HEK293 (cell line): ENCODE results near the gene DUSP19.

Experiments
- EGR2 ChIP-seq: fragments of 450-650 bp; formaldehyde crosslinking; IDR thresholded peaks from 2 replicates; pipeline ENCODE4 v1.5.1; 2016; ENCODE audit warnings: low read depth, missing biosample characterization, missing genetic modification characterization
- PRDM2 ChIP-seq: fragments of 450-650 bp; formaldehyde crosslinking; IDR thresholded peaks from 2 replicates; pipeline ENCODE4 v1.5.1; 2016; ENCODE audit warnings: missing biosample characterization, missing genetic modification characterization, borderline replicate concordance
- SETDB1 ChIP-seq: IDR thresholded peaks from one replicate; pipeline ENCODE4 v1.6.1; 2017; ENCODE audit warnings: mild to moderate bottlenecking, low read length, moderate library complexity, mixed read lengths; ENCODE audit not compliant: insufficient read length
- TRIM28 ChIP-seq: IDR thresholded peaks from 2 replicates; pipeline ENCODE4 v1.6.1; 2011; ENCODE audit warnings: low read length, control low read depth, borderline replicate concordance
- YY2 ChIP-seq: fragments of 450-650 bp; formaldehyde crosslinking; IDR thresholded peaks from 2 replicates; pipeline ENCODE4 v1.5.1; 2016; ENCODE audit warnings: missing biosample characterization, missing genetic modification characterization
- ZBTB1 ChIP-seq: fragments of 450-650 bp; formaldehyde crosslinking; IDR thresholded peaks from 2 replicates; pipeline ENCODE4 v1.5.1; 2016; ENCODE audit warnings: missing biosample characterization, missing genetic modification characterization
- ZBTB26 ChIP-seq: fragments of 450-650 bp; formaldehyde crosslinking; optimal IDR thresholded peaks from 2 replicates; pipeline ENCODE3; 2016; ENCODE audit warnings: missing biosample characterization, mild to moderate bottlenecking, missing genetic modification characterization
- ZBTB44 ChIP-seq: fragments of 450-650 bp; IDR thresholded peaks from 2 replicates; pipeline ENCODE4 v1.5.1; 2018; ENCODE audit warnings: missing biosample characterization, mild to moderate bottlenecking, missing genetic modification characterization
- ZBTB8A ChIP-seq: fragments of 450-650 bp; formaldehyde crosslinking; IDR thresholded peaks from 2 replicates; pipeline ENCODE4 v1.5.1; 2016; ENCODE audit warnings: missing biosample characterization, missing genetic modification characterization
- ZFHX2 ChIP-seq: fragments of 450-650 bp; formaldehyde crosslinking; conservative IDR thresholded peaks from 2 replicates; pipeline ENCODE4 v1.5.1; 2016; ENCODE audit warnings: missing biosample characterization, missing genetic modification characterization
- ZNF114 ChIP-seq: fragments of 450-650 bp; formaldehyde crosslinking; IDR thresholded peaks from 2 replicates; pipeline ENCODE4 v1.5.0; 2017; ENCODE audit warnings: missing biosample characterization, missing genetic modification characterization
- ZNF132 ChIP-seq: fragments of 450-650 bp; formaldehyde crosslinking; IDR thresholded peaks from 2 replicates; pipeline ENCODE4 v1.5.1; 2017; ENCODE audit warnings: missing biosample characterization, missing genetic modification characterization, borderline replicate concordance
- ZNF16 ChIP-seq: fragments of 450-650 bp; formaldehyde crosslinking; IDR thresholded peaks from 2 replicates; pipeline ENCODE4 v1.5.1; 2016; ENCODE audit warnings: low read depth, missing biosample characterization, missing genetic modification characterization
- ZNF2 ChIP-seq: fragments of 450-650 bp; formaldehyde crosslinking; IDR thresholded peaks from 2 replicates; pipeline ENCODE4 v1.5.1; 2016; ENCODE audit warnings: missing biosample characterization, missing genetic modification characterization
- ZNF202 ChIP-seq: fragments of 450-650 bp; formaldehyde crosslinking; IDR thresholded peaks from 2 replicates; pipeline ENCODE4 v1.5.1; 2016; ENCODE audit warnings: missing biosample characterization, missing genetic modification characterization, borderline replicate concordance
- ZNF335 ChIP-seq: fragments of 450-650 bp; formaldehyde crosslinking; conservative IDR thresholded peaks from 2 replicates; pipeline ENCODE4 v1.5.1; 2016; ENCODE audit warnings: missing biosample characterization, missing genetic modification characterization
- ZNF362 ChIP-seq: fragments of 450-650 bp; formaldehyde crosslinking; IDR thresholded peaks from 2 replicates; pipeline ENCODE4 v1.5.1; 2016; ENCODE audit warnings: missing biosample characterization, missing genetic modification characterization
- ZNF394 ChIP-seq: fragments of 450-650 bp; formaldehyde crosslinking; IDR thresholded peaks from 2 replicates; pipeline ENCODE4 v1.5.1; 2016; ENCODE audit warnings: missing biosample characterization, missing genetic modification characterization, mild to moderate bottlenecking, moderate library complexity, borderline replicate concordance
- ZNF501 ChIP-seq: fragments of 450-650 bp; formaldehyde crosslinking; IDR thresholded peaks from 2 replicates; pipeline ENCODE4 v1.5.1; 2016; ENCODE audit warnings: missing biosample characterization, missing genetic modification characterization
- ZNF514 ChIP-seq: fragments of 450-650 bp; formaldehyde crosslinking; IDR thresholded peaks from 2 replicates; pipeline ENCODE4 v1.5.1; 2016; ENCODE audit warnings: missing biosample characterization, missing genetic modification characterization
- ZNF530 ChIP-seq: fragments of 450-650 bp; formaldehyde crosslinking; IDR thresholded peaks from 2 replicates; pipeline ENCODE4 v1.5.1; 2016; ENCODE audit warnings: low read depth, missing biosample characterization, missing genetic modification characterization
- ZNF544 ChIP-seq: fragments of 450-650 bp; formaldehyde crosslinking; IDR thresholded peaks from 2 replicates; pipeline ENCODE4 v1.5.0; 2017; ENCODE audit warnings: missing biosample characterization, missing genetic modification characterization
- ZNF560 ChIP-seq: fragments of 450-650 bp; formaldehyde crosslinking; IDR thresholded peaks from 2 replicates; pipeline ENCODE4 v1.5.1; 2017; ENCODE audit warnings: missing biosample characterization, missing genetic modification characterization, borderline replicate concordance
- ZNF561 ChIP-seq: fragments of 450-650 bp; IDR thresholded peaks from 2 replicates; pipeline ENCODE4 v1.5.1; 2018; ENCODE audit warnings: missing biosample characterization, missing genetic modification characterization, borderline replicate concordance
- ZNF623 ChIP-seq: fragments of 450-650 bp; formaldehyde crosslinking; IDR thresholded peaks from 2 replicates; pipeline ENCODE4 v1.5.1; 2016; ENCODE audit warnings: missing biosample characterization, missing genetic modification characterization
- ZNF660 ChIP-seq: fragments of 450-650 bp; IDR thresholded peaks from 2 replicates; pipeline ENCODE4 v1.5.1; 2018; ENCODE audit warnings: missing biosample characterization, mild to moderate bottlenecking, missing genetic modification characterization
- ZNF707 ChIP-seq: fragments of 450-650 bp; formaldehyde crosslinking; IDR thresholded peaks from 2 replicates; pipeline ENCODE4 v1.5.1; 2016; ENCODE audit warnings: missing biosample characterization, missing genetic modification characterization
- ZNF76 ChIP-seq: fragments of 450-650 bp; formaldehyde crosslinking; IDR thresholded peaks from 2 replicates; pipeline ENCODE4; 2016; ENCODE audit warnings: low read depth, missing biosample characterization, missing genetic modification characterization, borderline replicate concordance
- ZNF768 ChIP-seq: fragments of 450-650 bp; formaldehyde crosslinking; IDR thresholded peaks from 2 replicates; pipeline ENCODE4 v1.5.1; 2018; ENCODE audit warnings: missing biosample characterization, mild to moderate bottlenecking, missing genetic modification characterization
- ZSCAN30 ChIP-seq: fragments of 450-650 bp; IDR thresholded peaks from 2 replicates; pipeline ENCODE4 v1.5.1; 2018; ENCODE audit warnings: missing biosample characterization, mild to moderate bottlenecking, missing genetic modification characterization, moderate library complexity

Gene DUSP19

GRCh38 chr2:183038341-183039300 is 39.9 kb upstream of the DUSP19 start, which contains the start of gene NCKAP1 (continued):
- no peak for TF ChIP-seq PRDM2 (tag by site-specific recombination)
- TF ChIP-seq YY2 = no peak
- peak; percentile 59; the same call in 1 of the 2 replicates for TF ChIP-seq ZSCAN30 (tag by site-specific recombination)
- peak; percentile 14 for TF ChIP-seq ZBTB8A (tag by site-specific recombination)
- no peak for TF ChIP-seq ZNF394 (tag by site-specific recombination)
- TF ChIP-seq ZNF335 (tag by site-specific recombination) = peak; percentile 93
- no peak for TF ChIP-seq ZNF768 (tag by site-specific recombination)
- no peak for TF ChIP-seq ZNF362 (tag by site-specific recombination)
- TF ChIP-seq ZNF76 (tag by site-specific recombination) = no peak
- TF ChIP-seq ZNF623 = no peak
- TF ChIP-seq TRIM28 = no peak
- peak; percentile 74 for TF ChIP-seq EGR2
- TF ChIP-seq ZNF560 (tag by site-specific recombination) = no peak
- TF ChIP-seq ZNF2 (tag by site-specific recombination) = no peak
- no peak for TF ChIP-seq ZNF707 (tag by site-specific recombination)
- TF ChIP-seq ZNF514 (tag by site-specific recombination) = no peak
- no peak for TF ChIP-seq ZNF16 (tag by site-specific recombination)
- no peak for TF ChIP-seq SETDB1
- no peak for TF ChIP-seq ZBTB1 (tag by site-specific recombination)
- TF ChIP-seq ZNF561 (tag by site-specific recombination) = peak; percentile 21; the same call in 1 of the 2 replicates
- no peak for TF ChIP-seq ZNF132
- no peak for TF ChIP-seq ZNF660 (tag by site-specific recombination)
- TF ChIP-seq ZNF114 (tag by site-specific recombination) = no peak
- TF ChIP-seq ZNF530 (tag by site-specific recombination) = no peak
- TF ChIP-seq ZNF202 (tag by site-specific recombination) = 0 out of 2 replicates have a peak, but pooled peaks have one; percentile 64
- no peak for TF ChIP-seq ZBTB44 (tag by site-specific recombination)
- 0 out of 2 replicates have a peak, but pooled peaks have one; percentile 49 for TF ChIP-seq ZNF501 (tag by site-specific recombination)
- no peak for TF ChIP-seq ZNF544 (tag by site-specific recombination)
- no peak for TF ChIP-seq ZBTB26 (tag by site-specific recombination)
- TF ChIP-seq ZFHX2 (tag by site-specific recombination) = peak; percentile 71
